Measurements from ENCODE around the gene ERGIC2.
"Not testable (repeated sequence)": the region's sequence is repeated elsewhere in the genome, so short reads cannot be mapped to it uniquely, and the experiment has no call there.

The ERGIC2 gene

GRCh38 chr12:29380536-29381523 lies at the start of gene ERGIC2:
Gene ERGIC2 (minus strand): TSS chr12:29381172. CDS start chr12:29371633, 9,539 bp downstream.
- peak; percentile 99 for DNase-seq

- no peak for DNase-seq
Observed at GRCh38 chr12:29430716-29431044, 49.7 kb upstream of the ERGIC2 start.

GRCh38 chr12:29429999-29430715 lies 49.2 kb upstream of the ERGIC2 start:
- no peak for DNase-seq

GRCh38 chr12:29428633-29429032 lies 47.7 kb upstream of the ERGIC2 start:
- DNase-seq = peak; percentile 1

- peak; percentile 25 for DNase-seq
Observed at GRCh38 chr12:29427964-29428363, 47.0 kb upstream of the ERGIC2 start.

- DNase-seq = no peak
Observed at GRCh38 chr12:29426498-29426897, 45.5 kb upstream of the ERGIC2 start.

GRCh38 chr12:29425722-29426121 lies 44.8 kb upstream of the ERGIC2 start:
- no peak for DNase-seq

- DNase-seq = no peak
Observed at GRCh38 chr12:29416748-29417147, 35.8 kb upstream of the ERGIC2 start.

- DNase-seq = no peak
Observed at GRCh38 chr12:29415111-29415510, 34.1 kb upstream of the ERGIC2 start.

GRCh38 chr12:29414368-29414767 lies 33.4 kb upstream of the ERGIC2 start:
- no peak for DNase-seq

- no peak for DNase-seq
Observed at GRCh38 chr12:29405561-29405960, 24.6 kb upstream of the ERGIC2 start.

GRCh38 chr12:29403991-29404390 lies 23.0 kb upstream of the ERGIC2 start:
- no peak for DNase-seq

GRCh38 chr12:29402437-29402836 lies 21.5 kb upstream of the ERGIC2 start:
- no peak for DNase-seq

- no peak for DNase-seq
Observed at GRCh38 chr12:29398495-29398894, 17.5 kb upstream of the ERGIC2 start.

GRCh38 chr12:29396774-29397173 lies 15.8 kb upstream of the ERGIC2 start:
- no peak for DNase-seq

- DNase-seq = no peak
Observed at GRCh38 chr12:29395356-29395755, 14.4 kb upstream of the ERGIC2 start.

- peak; percentile 85 for DNase-seq
Observed at GRCh38 chr12:29390419-29390818, 9.4 kb upstream of the ERGIC2 start.

- no peak for DNase-seq
Observed at GRCh38 chr12:29389295-29389919, 8.4 kb upstream of the ERGIC2 start.

- not testable (repeated sequence) for DNase-seq
Observed at GRCh38 chr12:29386084-29386680, 5.2 kb upstream of the ERGIC2 start.

- not testable (repeated sequence) for DNase-seq
Observed at GRCh38 chr12:29385194-29385593, 4.2 kb upstream of the ERGIC2 start.

GRCh38 chr12:29382251-29382650 lies 1.3 kb upstream of the ERGIC2 start:
- DNase-seq = no peak

- DNase-seq = no peak
Observed at GRCh38 chr12:29376118-29376517, 4.9 kb downstream of the ERGIC2 start.

- no peak for DNase-seq
Observed at GRCh38 chr12:29374913-29375312, 6.1 kb downstream of the ERGIC2 start.
